ENCODE results near the gene GTF3A. TPM values are rescaled to one million over a fixed set of nuclear protein-coding genes. Genes with fewer than 3 reads are reported as not detected.

The GTF3A gene
- total RNA-seq, 2 donors from 2014 or later = 83.2 to 99.9 TPM

DNA sequence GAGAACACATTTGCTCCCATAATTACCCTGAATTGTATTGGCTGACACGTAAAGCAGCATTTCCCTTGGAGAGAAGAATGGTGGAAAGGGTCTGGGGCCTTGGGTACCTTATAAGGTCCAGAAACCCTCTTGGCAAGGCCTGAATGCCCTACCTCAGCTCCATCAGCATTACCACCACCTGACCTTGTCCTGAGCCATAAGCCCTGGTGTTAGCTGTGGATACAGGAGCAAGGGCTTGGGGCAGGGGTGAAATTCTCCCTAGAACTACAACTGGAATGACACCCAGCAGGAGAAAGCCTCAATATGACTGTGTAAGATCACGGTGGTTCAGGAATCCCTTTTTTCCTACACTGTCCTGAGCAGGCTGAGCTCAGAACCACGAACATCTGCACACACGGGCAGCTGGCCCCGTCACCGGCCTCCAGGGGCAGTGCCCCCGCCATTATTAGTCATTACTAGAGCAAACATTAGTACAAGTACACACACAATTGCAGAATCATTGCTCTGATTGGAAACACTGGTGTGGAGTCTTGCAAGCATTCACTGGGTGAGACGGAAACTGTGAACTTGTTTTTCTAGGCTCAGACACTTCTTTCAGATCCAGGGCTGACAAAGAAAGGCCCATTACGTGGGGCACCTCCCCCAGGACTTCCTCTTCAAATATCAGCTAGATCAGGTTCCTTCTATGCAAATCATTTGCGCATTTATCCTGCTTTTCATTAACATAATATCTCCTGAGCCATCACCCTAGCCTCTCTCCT, 52.7 kb downstream of the GTF3A start:
- intact Hi-C loops (cut with DNase I) = no loop called here

DNA sequence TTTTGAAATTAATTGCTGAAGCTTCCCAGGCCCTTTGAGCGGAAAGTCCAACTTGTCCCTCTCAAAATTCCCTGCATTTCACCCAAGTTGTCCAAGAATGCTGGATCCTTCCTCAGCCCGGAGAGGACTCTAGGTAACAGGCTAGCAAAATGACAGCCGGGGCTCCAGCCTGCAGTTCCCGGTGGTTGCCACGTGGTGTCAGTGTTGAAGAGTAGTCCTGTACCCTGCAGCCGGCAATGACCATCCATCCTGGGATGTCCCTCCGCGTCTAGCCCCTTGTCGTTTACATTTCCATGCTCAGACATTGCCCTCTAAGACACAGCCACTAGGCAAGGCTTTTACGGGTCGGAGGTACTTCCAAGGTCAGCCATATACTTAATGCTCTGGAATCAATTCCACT, 57.3 kb downstream of the GTF3A start:
- no peak for DNase-seq (ENCODE audit: low spot score)
- intact Hi-C loops (cut with DNase I) = no loop called here

More for the DNA sequence above, 52.7 kb downstream of the GTF3A start:
- DNase-seq (ENCODE audit: low spot score) = no peak

DNA sequence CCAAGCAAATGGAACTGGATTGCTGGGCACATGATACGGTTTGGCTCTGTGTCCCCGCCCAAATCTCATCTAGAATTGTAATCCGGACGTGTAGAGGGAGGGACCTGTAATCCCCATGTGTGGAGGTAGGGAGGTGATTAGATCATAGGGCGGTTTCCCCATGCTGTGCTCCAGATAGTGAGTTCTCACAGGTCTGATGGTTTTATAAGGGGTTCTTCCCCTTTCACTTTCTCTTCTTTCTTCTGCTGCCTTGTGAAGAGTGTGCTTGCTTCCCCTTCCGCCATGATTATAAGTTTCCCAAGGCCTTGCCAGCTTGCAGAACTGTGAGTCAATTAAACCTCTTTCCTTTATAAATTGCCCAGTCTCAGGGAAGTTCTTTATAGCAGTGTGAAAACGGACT, 58.6 kb downstream of the GTF3A start:
- DNase-seq (ENCODE audit: low spot score) = no peak
- intact Hi-C loops (cut with DNase I) = no loop called here

DNA sequence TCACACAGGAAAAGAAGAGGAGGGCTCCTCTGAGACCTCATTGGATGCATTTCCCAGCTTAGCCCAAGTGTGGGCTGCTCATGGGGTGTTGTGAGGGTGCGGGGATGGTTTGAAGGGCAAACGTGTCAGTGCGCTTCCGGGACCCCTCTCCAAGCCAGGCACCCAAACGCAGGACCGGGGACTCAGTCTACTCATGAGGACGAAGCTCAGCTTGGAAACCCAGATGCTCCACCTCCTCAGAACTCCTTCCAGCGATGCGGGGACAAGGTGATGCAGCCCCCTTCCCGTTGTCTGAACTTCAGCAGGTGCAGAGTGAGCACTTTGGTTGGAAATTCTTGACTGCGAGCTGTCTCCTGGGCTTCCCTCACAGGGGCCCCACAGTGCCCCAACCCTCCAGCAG, 59.0 kb downstream of the GTF3A start:
- intact Hi-C loops (cut with DNase I) = no loop called here
- no peak for DNase-seq (ENCODE audit: low spot score)

Other genes starting within 250 kb of the GTF3A start
- 100 to 1,000 TPM; 904 to 954 TPM for gene RPL21, start 173.1 kb upstream of the GTF3A start, total RNA-seq
- 10 to 100 TPM; 39.7 to 46.4 TPM for gene RASL11A, start 153.8 kb upstream of the GTF3A start, total RNA-seq
- 10 to 100 TPM; 32.9 to 39.4 TPM for gene MTIF3, start 25.9 kb downstream of the GTF3A start, total RNA-seq
- 1 to 10 TPM; 4.9 to 7.6 TPM for gene LNX2, start 195.9 kb downstream of the GTF3A start, total RNA-seq
- gene POLR1D, start 197.3 kb downstream of the GTF3A start, total RNA-seq = 10 to 100 TPM; 53.2 to 56.5 TPM